Body of pancreas (tissue), 4 donors: ENCODE data around the gene SBF2. TPM values are rescaled to one million over a fixed set of nuclear protein-coding genes. Genes with fewer than 3 reads are reported as not detected.
"Not testable (repeated sequence)": the region's sequence is repeated elsewhere in the genome, so short reads cannot be mapped to it uniquely, and the experiment has no call there.

Experiments used
- ATAC-seq: fragments of 150-250 bp; one replicate; pipeline ENCODE4 v1.9.1; 2016
- DNase-seq, 4 donors: peaks; one replicate each; pipeline ENCODE4 v3.0.0-alpha.2; 2019
- H3K27ac ChIP-seq, 4 donors: fragments of 200-600 bp; sonication (generic); 1 replicate in 3 of 4; 2 replicates in 1 of 4; pipeline versions ENCODE4 v1.5.1 to v1.6.1; 2016 to 2019; ENCODE audit warnings: mild to moderate bottlenecking in 1 of 4, mixed read lengths in 1 of 4, moderate library complexity in 1 of 4
- H3K27me3 ChIP-seq, 2 donors: fragments of 200-600 bp; sonication (generic); one replicate each; pipeline ENCODE4 v1.6.0; 2016; ENCODE audit warnings: mild to moderate bottlenecking in 1 of 2
- H3K36me3 ChIP-seq, 2 donors: fragments of 200-600 bp; sonication (generic); replicated peaks in 1 of 2; 2 replicates each; pipeline ENCODE4 v1.5.1; 2016; ENCODE audit warnings: low read depth in 2 of 2; ENCODE audit not compliant: insufficient read depth in 1 of 2
- H3K4me1 ChIP-seq: fragments of 200-600 bp; sonication (generic); one replicate; pipeline ENCODE4 v1.6.0; 2016
- H3K4me3 ChIP-seq, 2 donors: fragments of 200-600 bp; sonication (generic); 1 replicate in 1 of 2; 2 replicates in 1 of 2; pipeline ENCODE4 v1.5.1; 2016 to 2019
- H3K9me3 ChIP-seq, 3 donors: fragments of 200-600 bp; sonication (generic); 1 replicate in 2 of 3; 2 replicates in 1 of 3; pipeline ENCODE4 v1.5.1; 2016
- CTCF ChIP-seq, 7 experiments: fragments of 450-650 bp in 4 of 7; fragments of 200-600 bp in 3 of 7; sonication (generic) in 3 of 7; IDR thresholded peaks; one replicate each; pipeline ENCODE4 v1.5.1; 2016 to 2019; ENCODE audit warnings: antibody characterized with exemption in 7 of 7
- POLR2A ChIP-seq, 3 donors: fragments of 450-650 bp; IDR thresholded peaks; one replicate each; pipeline ENCODE4 v1.6.1; 2016; ENCODE audit warnings: antibody characterized with exemption in 3 of 3, mild to moderate bottlenecking in 2 of 3
- WGBS, 2 donors: methylation state at CpG; one replicate each; pipeline ENCODE4 v1.1.5; 2017; 5-methylcytosine and 5-hydroxymethylcytosine counted together
- intact Hi-C: fragments of 100-400 bp; cut with DNase I; formaldehyde crosslinking; loops from one replicate; pipeline ENCODE4 v1.15.1; 2023
- total RNA-seq, 2 donors: library from RNA; depleted of rRNA; stranded (reverse); fragments of >200 nt; gene quantifications; one replicate each; pipeline ENCODE4 v1.1.0, GENCODE V29; 2016

Gene SBF2
- total RNA-seq, 2 donors from 2014 or later = 23.6 to 38.9 TPM

- Histone ChIP-seq H3K36me3 (no peaks in the 10 kb centered on the region), H3K27ac (no peak overlapping the region), H3K27me3 (no peaks in the 10 kb centered on the region), H3K4me3 (no peak overlapping the region), H3K4me1 (no peaks in the 10 kb centered on the region), H3K9me3 (no peaks in the 10 kb centered on the region)
- no peak for DNase-seq
- no peak for ATAC-seq
- no peak for TF ChIP-seq CTCF (IDR thresholded peaks at IDR 0.05)
- no peak for TF ChIP-seq POLR2A (IDR thresholded peaks at IDR 0.05)
- intact Hi-C loops = no loop called here
Observed at GRCh38 chr11:9901943-9902342, 392.1 kb downstream of the SBF2 start.

GRCh38 chr11:9900253-9900652, 393.8 kb downstream of the SBF2 start:
- ATAC-seq, H3K9me3 ChIP-seq, H3K27ac ChIP-seq, intact Hi-C loops, H3K27me3 ChIP-seq, H3K4me3 ChIP-seq, H3K36me3 ChIP-seq, H3K4me1 ChIP-seq, DNase-seq: not testable (repeated sequence)
- 93 to 96% methylated on average over 8 of the region's 8 CpGs for WGBS, 2 donors

GRCh38 chr11:9899676-9900075, 394.3 kb downstream of the SBF2 start:
- no peaks in the 10 kb centered on the region for H3K27me3 ChIP-seq
- DNase-seq (no peak), ATAC-seq (no peak)
- no peaks in the 10 kb centered on the region for H3K4me1 ChIP-seq
- intact Hi-C loops = no loop called here
- no peak overlapping the region for H3K4me3 ChIP-seq
- no peaks in the 10 kb centered on the region for H3K36me3 ChIP-seq
- H3K27ac ChIP-seq = no peak overlapping the region
- H3K9me3 ChIP-seq = no peaks in the 10 kb centered on the region
- no peak for TF ChIP-seq POLR2A (IDR thresholded peaks at IDR 0.05)
- no peak for TF ChIP-seq CTCF (IDR thresholded peaks at IDR 0.05)
- WGBS, 2 donors = 82 to 90% methylated on average over 1 of the region's 1 CpG

DNA sequence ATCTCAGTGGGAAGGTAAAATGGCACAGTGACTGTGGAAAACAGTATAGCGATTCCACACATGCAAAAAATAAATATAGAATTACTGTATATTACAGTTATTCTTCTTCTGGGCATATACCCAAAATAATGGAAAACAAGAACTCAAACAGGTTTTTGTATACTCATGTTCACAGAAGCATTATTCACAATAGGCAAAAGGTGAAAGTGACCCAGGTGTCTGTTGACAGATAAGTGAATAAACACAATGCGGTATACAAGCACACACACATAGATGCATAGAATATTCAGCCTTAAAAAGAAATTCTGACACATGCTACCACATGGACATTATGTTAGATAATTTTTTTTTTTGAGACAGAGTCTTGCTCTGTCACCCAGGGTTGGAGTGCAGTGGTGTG, 397.1 kb downstream of the SBF2 start:
- 95 to 98% methylated on average over 2 of the region's 2 CpGs for WGBS, 2 donors
- ATAC-seq (no peak), DNase-seq (no peak)
- Histone ChIP-seq H3K4me1 (no peaks in the 10 kb centered on the region), H3K36me3 (no peaks in the 10 kb centered on the region), H3K9me3 (no peaks in the 10 kb centered on the region), H3K27ac (no peak overlapping the region), H3K27me3 (no peaks in the 10 kb centered on the region), H3K4me3 (no peak overlapping the region)
- TF ChIP-seq POLR2A (IDR thresholded peaks at IDR 0.05) (no peak), CTCF (IDR thresholded peaks at IDR 0.05) (no peak)
- intact Hi-C loops = no loop called here

GRCh38 chr11:9895006-9895405, 399.0 kb downstream of the SBF2 start:
- no peak for DNase-seq
- no peak overlapping the region for H3K4me3 ChIP-seq
- H3K4me1 ChIP-seq = no peaks in the 10 kb centered on the region
- intact Hi-C loops = no loop called here
- no peaks in the 10 kb centered on the region for H3K36me3 ChIP-seq
- no peaks in the 10 kb centered on the region for H3K27me3 ChIP-seq
- no peak for ATAC-seq
- no peak overlapping the region for H3K27ac ChIP-seq
- TF ChIP-seq CTCF (IDR thresholded peaks at IDR 0.05) (no peak), POLR2A (IDR thresholded peaks at IDR 0.05) (no peak)
- WGBS, 2 donors = 92 to 95% methylated on average over 1 of the region's 1 CpG
- H3K9me3 ChIP-seq = no peaks in the 10 kb centered on the region
